Nephron progenitor cell (in vitro differentiated cells): ENCODE measurements around the gene CTDSPL.

Experiments used
- DNase-seq: peaks from one replicate; pipeline ENCODE4 v3.0.0; 2021
- H3K27ac Mint-ChIP-seq: 2 replicates; pipeline ENCODE4 v1.8.0; 2021; ENCODE audit warnings: mild to moderate bottlenecking, moderate library complexity, mixed read lengths
- H3K27me3 Mint-ChIP-seq: 2 replicates; pipeline ENCODE4 v1.8.0; 2021; ENCODE audit warnings: mild to moderate bottlenecking, low read depth, mixed read lengths; ENCODE audit not compliant: poor library complexity
- H3K36me3 Mint-ChIP-seq: 2 replicates; pipeline ENCODE4 v1.8.0; 2021; ENCODE audit warnings: low read depth, mixed read lengths
- H3K4me1 Mint-ChIP-seq: 2 replicates; pipeline ENCODE4 v1.8.0; 2021; ENCODE audit warnings: mixed read lengths
- H3K4me3 Mint-ChIP-seq: 2 replicates; pipeline ENCODE4 v1.8.0; 2021; ENCODE audit warnings: mild to moderate bottlenecking, moderate library complexity, mixed read lengths
- H3K9me3 Mint-ChIP-seq: 2 replicates; pipeline ENCODE4 v1.8.0; 2021; ENCODE audit warnings: mild to moderate bottlenecking, moderate library complexity, mixed read lengths
- TF ChIP-seq, protein P1 (sequence below): fragments of 200-600 bp; sonication (generic); IDR thresholded peaks from 2 replicates; pipeline ENCODE4 v1.5.0; 2021; ENCODE audit warnings: antibody characterized with exemption

CTDSPL gene

DNA sequence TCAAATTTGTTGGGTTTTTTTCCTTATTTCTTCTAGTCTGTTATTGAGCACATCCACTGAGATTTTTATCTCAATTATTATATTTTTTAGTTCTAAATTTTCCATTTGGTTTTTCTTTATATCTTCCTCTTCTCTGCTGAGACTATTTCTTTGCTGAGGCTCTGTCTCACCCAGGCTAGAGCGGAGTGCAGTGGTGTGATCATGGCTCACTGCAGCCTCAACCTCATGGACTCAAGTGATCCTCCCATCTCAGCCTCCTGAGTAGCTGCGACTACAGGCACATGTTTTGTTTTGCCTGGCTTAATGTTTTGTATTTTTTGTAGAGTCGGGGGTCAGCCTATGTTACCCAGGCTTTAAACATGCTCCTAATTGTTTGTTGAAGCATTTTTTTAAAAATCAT is 10.2 kb downstream of the CTDSPL start:
- H3K27ac Mint-ChIP-seq = no peak overlapping the region
- H3K4me3 Mint-ChIP-seq = no peak overlapping the region
- no peaks in the 10 kb centered on the region for H3K4me1 Mint-ChIP-seq
- DNase-seq = no peak
- TF ChIP-seq, protein P1, sequence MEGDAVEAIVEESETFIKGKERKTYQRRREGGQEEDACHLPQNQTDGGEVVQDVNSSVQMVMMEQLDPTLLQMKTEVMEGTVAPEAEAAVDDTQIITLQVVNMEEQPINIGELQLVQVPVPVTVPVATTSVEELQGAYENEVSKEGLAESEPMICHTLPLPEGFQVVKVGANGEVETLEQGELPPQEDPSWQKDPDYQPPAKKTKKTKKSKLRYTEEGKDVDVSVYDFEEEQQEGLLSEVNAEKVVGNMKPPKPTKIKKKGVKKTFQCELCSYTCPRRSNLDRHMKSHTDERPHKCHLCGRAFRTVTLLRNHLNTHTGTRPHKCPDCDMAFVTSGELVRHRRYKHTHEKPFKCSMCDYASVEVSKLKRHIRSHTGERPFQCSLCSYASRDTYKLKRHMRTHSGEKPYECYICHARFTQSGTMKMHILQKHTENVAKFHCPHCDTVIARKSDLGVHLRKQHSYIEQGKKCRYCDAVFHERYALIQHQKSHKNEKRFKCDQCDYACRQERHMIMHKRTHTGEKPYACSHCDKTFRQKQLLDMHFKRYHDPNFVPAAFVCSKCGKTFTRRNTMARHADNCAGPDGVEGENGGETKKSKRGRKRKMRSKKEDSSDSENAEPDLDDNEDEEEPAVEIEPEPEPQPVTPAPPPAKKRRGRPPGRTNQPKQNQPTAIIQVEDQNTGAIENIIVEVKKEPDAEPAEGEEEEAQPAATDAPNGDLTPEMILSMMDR = no peak
- H3K27me3 Mint-ChIP-seq = no peaks in the 10 kb centered on the region
- peaks cover 79% of the 10 kb centered on the region for H3K9me3 Mint-ChIP-seq
- H3K36me3 Mint-ChIP-seq = peaks cover 74% of the 10 kb centered on the region

DNA sequence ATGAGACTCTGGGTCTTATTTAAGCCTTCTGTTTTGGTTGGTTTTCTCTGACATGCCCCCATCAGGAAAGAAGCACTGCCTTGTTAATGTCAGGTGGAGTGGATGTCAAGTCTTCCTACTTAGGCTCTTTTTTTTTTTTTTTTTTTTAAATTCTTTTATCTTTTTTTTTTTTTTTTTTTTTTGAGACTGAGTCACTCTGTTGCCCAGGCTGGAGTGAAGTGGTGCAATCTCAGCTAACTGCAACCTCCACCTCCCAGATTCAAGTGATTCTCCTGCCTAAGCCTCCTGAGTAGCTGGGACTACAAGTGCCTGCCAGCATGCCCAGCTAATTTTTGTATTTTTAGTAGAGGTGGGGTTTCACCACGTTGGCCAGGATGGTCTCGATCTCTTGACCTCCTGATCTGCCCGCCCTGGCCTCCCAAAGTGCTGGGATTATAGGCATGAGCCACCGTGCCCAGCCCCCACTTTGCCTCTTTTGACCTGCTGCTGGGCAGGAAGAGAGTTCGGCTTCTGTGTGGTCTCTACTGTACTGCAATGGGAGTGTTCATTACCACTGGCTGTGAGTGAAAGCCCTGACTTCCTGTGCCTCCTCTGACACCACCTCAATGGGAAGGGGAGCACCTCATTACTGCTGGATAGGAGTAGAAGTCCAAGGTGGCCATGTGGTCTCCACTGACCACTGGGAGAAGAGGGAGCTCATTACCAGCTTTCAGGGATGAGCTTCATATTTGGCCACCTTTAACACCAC is 10.9 kb downstream of the CTDSPL start:
- TF ChIP-seq, protein P1 = no peak
- DNase-seq = no peak
- Mint-ChIP-seq H3K9me3 (peaks cover 79% of the 10 kb centered on the region), H3K36me3 (peaks cover 74% of the 10 kb centered on the region), H3K27me3 (no peaks in the 10 kb centered on the region), H3K4me1 (peaks cover 3% of the 10 kb centered on the region), H3K27ac (no peak overlapping the region), H3K4me3 (no peak overlapping the region)

DNA sequence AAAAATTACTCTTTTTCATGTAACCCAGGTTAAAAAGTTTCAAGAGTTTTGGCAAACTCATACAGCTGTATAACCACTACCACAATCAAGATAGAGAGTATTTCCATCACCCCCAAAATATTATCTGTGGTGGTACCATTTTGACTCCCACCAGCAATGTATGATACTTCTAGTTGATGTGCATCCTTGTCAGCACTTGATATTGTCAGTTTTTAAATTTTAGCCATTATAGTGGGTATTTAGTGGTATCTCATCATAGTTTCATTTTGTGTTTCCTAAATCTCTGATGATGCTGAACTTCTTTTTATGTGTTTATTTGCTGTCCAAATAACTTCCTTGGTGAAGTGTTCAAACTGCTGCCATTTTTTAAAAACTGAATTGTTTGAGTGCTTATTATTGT is 14.6 kb downstream of the CTDSPL start:
- Mint-ChIP-seq H3K27me3 (no peaks in the 10 kb centered on the region), H3K4me3 (no peak overlapping the region), H3K9me3 (peaks cover 50% of the 10 kb centered on the region), H3K36me3 (peaks cover 48% of the 10 kb centered on the region), H3K4me1 (peaks cover 9% of the 10 kb centered on the region), H3K27ac (no peak overlapping the region)
- TF ChIP-seq, protein P1 = no peak
- no peak for DNase-seq

DNA sequence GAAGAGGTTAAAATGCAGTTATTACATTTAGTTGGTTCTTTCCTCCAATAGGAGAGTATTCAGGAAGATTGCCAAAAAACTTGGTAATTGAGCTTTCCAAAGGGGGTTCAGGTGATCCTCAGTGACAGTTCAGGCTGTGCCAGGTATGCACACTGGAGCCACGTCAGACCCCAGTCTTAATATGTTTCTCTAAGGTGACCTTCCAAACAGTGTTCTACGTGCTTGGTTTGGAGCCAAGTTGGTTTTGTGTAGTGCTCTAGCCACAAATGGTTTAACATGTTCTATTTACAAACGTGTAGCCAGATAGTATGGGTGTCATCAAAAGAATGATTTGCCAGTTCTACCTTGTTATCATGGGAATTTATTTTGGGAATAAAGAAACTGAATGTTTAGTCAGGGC is 21.0 kb downstream of the CTDSPL start:
- peaks cover 4% of the 10 kb centered on the region for H3K9me3 Mint-ChIP-seq
- TF ChIP-seq, protein P1 = no peak
- no peak overlapping the region for H3K4me3 Mint-ChIP-seq
- H3K36me3 Mint-ChIP-seq = peaks cover 5% of the 10 kb centered on the region
- H3K27me3 Mint-ChIP-seq = peaks cover 4% of the 10 kb centered on the region
- no peak overlapping the region for H3K27ac Mint-ChIP-seq
- peaks cover 23% of the 10 kb centered on the region for H3K4me1 Mint-ChIP-seq
- no peak for DNase-seq

DNA sequence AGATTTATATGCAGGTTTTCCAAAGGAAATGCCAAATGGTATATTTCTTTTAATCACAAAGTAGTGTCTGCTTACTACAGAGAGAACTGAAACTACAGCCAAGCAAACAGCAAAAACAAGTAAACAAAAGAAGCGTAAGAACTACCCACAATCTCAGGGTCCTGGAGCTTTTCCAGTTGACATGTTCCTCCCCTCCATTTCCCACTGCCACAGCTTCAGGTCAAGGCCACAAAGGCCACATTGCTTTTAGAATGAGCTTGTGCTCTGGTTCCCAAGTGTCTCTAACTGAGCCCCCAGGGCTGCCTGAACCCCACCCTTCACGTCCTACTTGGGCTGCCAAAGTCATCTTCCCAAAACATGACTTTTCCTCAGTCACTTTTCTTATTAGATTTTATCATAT is 24.1 kb downstream of the CTDSPL start:
- no peak overlapping the region for H3K4me3 Mint-ChIP-seq
- peaks cover 25% of the 10 kb centered on the region for H3K4me1 Mint-ChIP-seq
- TF ChIP-seq, protein P1 = no peak
- H3K36me3 Mint-ChIP-seq = no peaks in the 10 kb centered on the region
- H3K9me3 Mint-ChIP-seq = no peaks in the 10 kb centered on the region
- H3K27ac Mint-ChIP-seq = no peak overlapping the region
- H3K27me3 Mint-ChIP-seq = peaks cover 4% of the 10 kb centered on the region
- DNase-seq = no peak

DNA sequence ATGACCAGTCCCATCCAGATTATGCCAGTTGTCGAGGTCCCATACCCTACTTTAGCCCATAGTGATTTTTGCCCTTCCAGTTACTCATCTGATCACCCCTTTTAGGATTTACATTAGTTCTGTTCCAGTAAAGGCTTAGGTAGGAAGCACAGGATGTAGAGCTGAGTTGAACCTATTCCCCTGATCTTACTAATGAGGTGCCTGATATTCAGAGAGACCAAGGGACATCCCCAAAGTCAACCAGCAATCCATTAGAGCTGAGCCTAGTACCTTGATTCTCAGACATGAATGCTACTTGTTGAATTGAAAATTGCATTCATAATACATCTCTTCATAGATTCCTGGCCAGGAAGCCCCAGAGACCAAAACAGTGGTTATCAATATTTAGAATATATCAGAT is 24.7 kb downstream of the CTDSPL start:
- Mint-ChIP-seq H3K4me3 (no peak overlapping the region), H3K27ac (peak overlapping the region; percentile 62), H3K4me1 (peaks cover 31% of the 10 kb centered on the region), H3K9me3 (no peaks in the 10 kb centered on the region), H3K27me3 (peaks cover 4% of the 10 kb centered on the region), H3K36me3 (no peaks in the 10 kb centered on the region)
- TF ChIP-seq, protein P1 = no peak
- no peak for DNase-seq
